K562 (cell line): ENCODE measurements around the gene SLA2. TPM values are rescaled to one million over a fixed set of nuclear protein-coding genes. Genes with fewer than 3 reads are reported as not detected.

Experiments used
- ATF7 ChIP-seq: fragments of 450-650 bp; IDR thresholded peaks from 2 replicates; pipeline ENCODE4 v1.7.1; 2014; ENCODE audit warnings: mild to moderate bottlenecking, moderate library complexity
- CCNT2 ChIP-seq: IDR thresholded peaks from 2 replicates; pipeline ENCODE4 v1.6.1; 2011; ENCODE audit warnings: borderline replicate concordance, low read depth, mild to moderate bottlenecking, moderate library complexity, mixed read lengths, low read length; ENCODE audit not compliant: insufficient read length; ENCODE audit errors: extremely low read depth
- PHTF2 ChIP-seq: fragments of 250-450 bp; sonication (Bioruptor Pico); IDR thresholded peaks from 2 replicates; pipeline ENCODE4 v1.5.0; 2021; ENCODE audit warnings: mild to moderate bottlenecking
- POLR2A ChIP-seq: fragments of 450-650 bp; conservative IDR thresholded peaks from 2 replicates; pipeline ENCODE4 v1.6.1; 2016
- SAP30 ChIP-seq: fragments of 200-600 bp; sonication (generic); IDR thresholded peaks from 2 replicates; pipeline ENCODE4 v1.6.1; 2012; ENCODE audit warnings: borderline replicate concordance, low read depth, mild to moderate bottlenecking, moderate library complexity, low read length, control low read depth, inconsistent platforms; ENCODE audit not compliant: insufficient read depth, poor library complexity, severe bottlenecking
- ZC3H4 ChIP-seq: sonication (generic); formaldehyde crosslinking; IDR thresholded peaks from 2 replicates; pipeline ENCODE4 v1.9.0; 2021; ENCODE audit warnings: missing genetic modification reagents, borderline replicate concordance
- ZNF133 ChIP-seq: fragments of 250-450 bp; sonication (Bioruptor Pico); IDR thresholded peaks from 2 replicates; pipeline ENCODE4 v1.4.0; 2020; ENCODE audit warnings: mild to moderate bottlenecking
- ZNF282 ChIP-seq: sonication (generic); formaldehyde crosslinking; IDR thresholded peaks from 2 replicates; pipeline ENCODE4 v1.8.1; 2023; ENCODE audit warnings: missing genetic modification reagents
- ZNF584 ChIP-seq: fragments of 200-800 bp; sonication (Bioruptor generic); IDR thresholded peaks from 2 replicates; pipeline ENCODE4 v1.6.1; 2016; ENCODE audit warnings: low read depth, mild to moderate bottlenecking, missing genetic modification characterization, missing compliant biosample characterization
- ZSCAN29 ChIP-seq: fragments of 450-650 bp; IDR thresholded peaks from 2 replicates; pipeline ENCODE4 v1.6.1; 2017
- polyA plus RNA-seq, 8 experiments: library from polyadenylated mRNA; depleted of rRNA in 4 of 8; stranded (reverse) in 5 of 8; unstranded in 3 of 8; fragments of >200 nt; fragmentation: Nextera tagmentation in 2 of 8; fragmentation: Illumina TruSeq in 1 of 8; extraction: Ambion mirVana in 2 of 8; extraction: Trizol in 1 of 8; gene quantifications; 2 replicates each; pipeline versions ENCODE4 v1.2.1 to v1.2.3, GENCODE V29; 2011 to 2014; ENCODE audit warnings: inconsistent platforms in 1 of 8, missing spikeins in 1 of 8
- total RNA-seq, 7 experiments: library from RNA; depleted of rRNA in 6 of 7; stranded (reverse); fragments of >200 nt in 6 of 7; fragmentation: Illumina TruSeq in 2 of 7; extraction: Trizol in 2 of 7; gene quantifications; 2 replicates each; pipeline versions ENCODE4 v1.2.1 to v1.2.3, GENCODE V29; 2011 to 2021; ENCODE audit warnings: low replicate concordance in 1 of 7
- TF ChIP-seq, protein P1 (sequence below): fragments of 250-450 bp; sonication (Bioruptor Pico); IDR thresholded peaks from 2 replicates; pipeline ENCODE4 v1.8.0; 2022; ENCODE audit warnings: inconsistent platforms
- TF ChIP-seq, protein P2 (sequence below), 2 experiments: fragments of 450-650 bp; IDR thresholded peaks; 2 replicates each; pipeline ENCODE4 v1.6.1; 2016; ENCODE audit warnings: mild to moderate bottlenecking in 2 of 2, borderline replicate concordance in 1 of 2, low read depth in 1 of 2, moderate library complexity in 1 of 2
- TF ChIP-seq, protein P3 (sequence below): sonication (generic); formaldehyde crosslinking; IDR thresholded peaks from 2 replicates; pipeline ENCODE4 v1.8.0; 2022; ENCODE audit warnings: missing genetic modification reagents, mild to moderate bottlenecking, moderate library complexity, borderline replicate concordance
- TF ChIP-seq, protein P4 (sequence below): sonication (generic); formaldehyde crosslinking; IDR thresholded peaks from 2 replicates; pipeline ENCODE4 v1.9.0; 2022; ENCODE audit warnings: mild to moderate bottlenecking, missing genetic modification reagents

Gene SLA2
- total and polyA plus RNA-seq, 9 of the 15 experiments (the other 6 are each of a cell fraction or from before 2014, with no cell fraction given): 0.07 TPM; not detected in 7

DNA sequence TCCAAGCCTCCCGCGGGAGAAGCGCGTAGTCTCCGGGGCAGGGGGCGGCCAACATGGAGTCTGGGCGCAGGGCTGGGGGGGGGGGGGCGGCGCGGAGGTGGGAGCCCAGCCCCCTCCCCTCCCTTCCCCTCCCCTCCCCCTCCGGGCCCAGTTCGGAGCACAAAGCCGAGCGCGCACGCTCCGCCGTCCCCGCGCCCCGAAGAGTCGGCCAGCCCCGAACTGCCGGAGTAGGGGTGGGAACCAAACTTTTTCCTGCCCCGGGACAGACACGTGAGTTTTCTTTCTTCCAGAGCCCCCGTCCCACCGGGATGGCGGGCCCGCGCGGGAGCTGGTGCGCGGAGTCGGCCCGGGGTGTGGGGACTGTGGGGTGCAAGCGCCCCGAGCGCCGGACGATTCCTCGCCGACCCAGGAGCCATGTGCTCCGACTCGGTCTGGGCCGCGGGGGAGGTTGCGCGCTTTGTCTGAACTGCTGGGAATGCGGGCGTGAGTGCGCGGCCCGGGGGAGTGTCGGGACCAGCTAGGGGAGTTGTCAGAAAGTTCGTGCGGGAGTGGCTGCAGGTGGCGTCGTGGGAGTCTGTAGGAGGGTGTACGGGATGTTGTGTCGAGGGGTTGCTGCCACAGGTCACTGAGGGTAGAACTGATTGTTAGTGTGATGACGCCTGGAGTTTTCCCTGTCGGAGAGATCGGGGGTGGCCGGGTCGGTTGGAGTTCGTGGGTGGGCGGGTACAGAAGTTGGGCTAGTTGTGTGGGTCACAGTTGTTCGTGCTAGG is 71.4 kb downstream of the SLA2 start (continued):
- TF ChIP-seq, protein P1, sequence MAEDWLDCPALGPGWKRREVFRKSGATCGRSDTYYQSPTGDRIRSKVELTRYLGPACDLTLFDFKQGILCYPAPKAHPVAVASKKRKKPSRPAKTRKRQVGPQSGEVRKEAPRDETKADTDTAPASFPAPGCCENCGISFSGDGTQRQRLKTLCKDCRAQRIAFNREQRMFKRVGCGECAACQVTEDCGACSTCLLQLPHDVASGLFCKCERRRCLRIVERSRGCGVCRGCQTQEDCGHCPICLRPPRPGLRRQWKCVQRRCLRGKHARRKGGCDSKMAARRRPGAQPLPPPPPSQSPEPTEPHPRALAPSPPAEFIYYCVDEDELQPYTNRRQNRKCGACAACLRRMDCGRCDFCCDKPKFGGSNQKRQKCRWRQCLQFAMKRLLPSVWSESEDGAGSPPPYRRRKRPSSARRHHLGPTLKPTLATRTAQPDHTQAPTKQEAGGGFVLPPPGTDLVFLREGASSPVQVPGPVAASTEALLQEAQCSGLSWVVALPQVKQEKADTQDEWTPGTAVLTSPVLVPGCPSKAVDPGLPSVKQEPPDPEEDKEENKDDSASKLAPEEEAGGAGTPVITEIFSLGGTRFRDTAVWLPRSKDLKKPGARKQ (CRISPR knock-in tag): no peak
- TF ChIP-seq CCNT2 (peak; percentile 31), ZNF133 (CRISPR knock-in tag) (no peak), SAP30 (peak; percentile 67), POLR2A (peak; percentile 74; the same call in 1 of the 2 replicates), ZSCAN29 (no peak), ZC3H4 (CRISPR knock-in tag) (no peak), ZNF584 (CRISPR knock-in tag) (no peak), ATF7 (no peak), PHTF2 (CRISPR knock-in tag) (no peak), ZNF282 (no peak)
- TF ChIP-seq, protein P2, sequence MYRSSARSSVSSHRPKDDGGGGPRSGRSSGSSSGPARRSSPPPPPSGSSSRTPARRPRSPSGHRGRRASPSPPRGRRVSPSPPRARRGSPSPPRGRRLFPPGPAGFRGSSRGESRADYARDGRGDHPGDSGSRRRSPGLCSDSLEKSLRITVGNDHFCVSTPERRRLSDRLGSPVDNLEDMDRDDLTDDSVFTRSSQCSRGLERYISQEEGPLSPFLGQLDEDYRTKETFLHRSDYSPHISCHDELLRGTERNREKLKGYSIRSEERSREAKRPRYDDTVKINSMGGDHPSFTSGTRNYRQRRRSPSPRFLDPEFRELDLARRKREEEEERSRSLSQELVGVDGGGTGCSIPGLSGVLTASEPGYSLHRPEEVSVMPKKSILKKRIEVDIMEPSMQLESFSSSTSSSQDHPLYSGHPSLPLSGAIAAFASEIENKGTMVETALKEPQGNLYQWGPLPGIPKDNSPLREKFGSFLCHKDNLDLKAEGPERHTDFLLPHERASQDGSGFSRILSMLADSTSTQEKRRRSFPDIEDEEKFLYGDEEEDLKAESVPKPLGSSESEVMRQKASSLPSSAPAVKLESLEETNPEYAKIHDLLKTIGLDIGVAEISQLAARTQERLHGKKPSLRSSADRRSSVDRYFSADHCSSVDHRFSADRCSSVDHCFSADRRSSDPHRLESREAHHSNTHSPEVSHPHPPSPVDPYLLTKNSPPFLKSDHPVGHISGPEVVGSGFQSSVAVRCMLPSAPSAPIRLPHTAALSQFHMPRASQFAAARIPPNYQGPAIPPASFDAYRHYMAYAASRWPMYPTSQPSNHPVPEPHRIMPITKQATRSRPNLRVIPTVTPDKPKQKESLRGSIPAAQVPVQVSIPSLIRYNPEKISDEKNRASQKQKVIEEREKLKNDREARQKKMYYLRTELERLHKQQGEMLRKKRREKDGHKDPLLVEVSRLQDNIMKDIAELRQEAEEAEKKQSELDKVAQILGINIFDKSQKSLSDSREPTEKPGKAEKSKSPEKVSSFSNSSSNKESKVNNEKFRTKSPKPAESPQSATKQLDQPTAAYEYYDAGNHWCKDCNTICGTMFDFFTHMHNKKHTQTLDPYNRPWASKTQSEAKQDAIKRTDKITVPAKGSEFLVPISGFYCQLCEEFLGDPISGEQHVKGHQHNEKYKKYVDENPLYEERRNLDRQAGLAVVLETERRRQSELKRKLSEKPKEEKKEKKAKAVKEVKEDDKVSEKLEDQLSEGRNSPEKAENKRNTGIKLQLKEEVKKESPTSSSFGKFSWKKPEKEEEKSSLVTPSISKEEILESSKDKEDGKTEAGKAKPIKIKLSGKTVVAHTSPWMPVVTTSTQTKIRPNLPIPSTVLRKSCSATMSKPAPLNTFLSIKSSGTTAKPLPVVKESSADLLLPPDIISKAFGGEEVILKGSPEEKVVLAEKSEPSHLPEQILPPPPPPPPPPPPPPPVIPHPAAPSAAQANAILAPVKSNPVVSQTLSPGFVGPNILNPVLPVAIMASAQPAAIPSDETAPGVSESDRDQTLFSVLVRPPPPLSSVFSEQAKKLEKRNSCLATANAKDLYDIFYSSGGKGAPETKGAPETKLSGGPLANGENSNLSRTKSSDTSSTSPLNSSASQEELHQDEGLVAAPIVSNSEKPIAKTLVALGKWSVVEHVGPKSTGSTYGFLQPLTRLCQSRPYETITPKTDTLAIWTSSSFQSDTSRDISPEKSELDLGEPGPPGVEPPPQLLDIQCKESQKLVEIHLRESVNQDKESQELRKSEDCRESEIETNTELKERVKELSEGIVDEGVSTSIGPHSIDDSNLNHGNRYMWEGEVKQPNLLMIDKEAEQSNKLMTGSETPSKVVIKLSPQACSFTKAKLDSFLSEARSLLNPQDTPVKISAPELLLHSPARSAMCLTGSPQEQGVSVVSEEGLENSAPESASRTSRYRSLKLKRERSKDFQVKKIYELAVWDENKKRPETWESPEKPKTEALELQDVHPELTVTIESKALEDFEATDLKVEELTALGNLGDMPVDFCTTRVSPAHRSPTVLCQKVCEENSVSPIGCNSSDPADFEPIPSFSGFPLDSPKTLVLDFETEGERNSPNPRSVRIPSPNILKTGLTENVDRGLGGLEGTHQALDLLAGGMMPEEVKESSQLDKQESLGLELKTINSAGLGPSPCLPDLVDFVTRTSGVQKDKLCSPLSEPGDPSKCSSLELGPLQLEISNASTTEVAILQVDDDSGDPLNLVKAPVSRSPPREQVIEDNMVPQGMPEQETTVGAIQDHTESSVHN (IDR thresholded peaks at IDR 0.05; ENCODE audit: borderline replicate concordance in 1 of 2, low read depth in 1 of 2): no peak
- TF ChIP-seq, protein P3, sequence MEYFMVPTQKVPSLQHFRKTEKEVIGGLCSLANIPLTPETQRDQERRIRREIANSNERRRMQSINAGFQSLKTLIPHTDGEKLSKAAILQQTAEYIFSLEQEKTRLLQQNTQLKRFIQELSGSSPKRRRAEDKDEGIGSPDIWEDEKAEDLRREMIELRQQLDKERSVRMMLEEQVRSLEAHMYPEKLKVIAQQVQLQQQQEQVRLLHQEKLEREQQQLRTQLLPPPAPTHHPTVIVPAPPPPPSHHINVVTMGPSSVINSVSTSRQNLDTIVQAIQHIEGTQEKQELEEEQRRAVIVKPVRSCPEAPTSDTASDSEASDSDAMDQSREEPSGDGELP (CRISPR knock-in tag): peak; percentile 49; the same call in 1 of the 2 replicates
- TF ChIP-seq, protein P4, sequence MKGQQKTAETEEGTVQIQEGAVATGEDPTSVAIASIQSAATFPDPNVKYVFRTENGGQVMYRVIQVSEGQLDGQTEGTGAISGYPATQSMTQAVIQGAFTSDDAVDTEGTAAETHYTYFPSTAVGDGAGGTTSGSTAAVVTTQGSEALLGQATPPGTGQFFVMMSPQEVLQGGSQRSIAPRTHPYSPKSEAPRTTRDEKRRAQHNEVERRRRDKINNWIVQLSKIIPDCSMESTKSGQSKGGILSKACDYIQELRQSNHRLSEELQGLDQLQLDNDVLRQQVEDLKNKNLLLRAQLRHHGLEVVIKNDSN (CRISPR knock-in tag): peak; percentile 39; the same call in 1 of the 2 replicates
